Stimulated activated memory B cell treated with anti-CD40 and anti-IgM and Interleukin-4, amounts not matched to agents 10 μg/mL and 1 μg/mL and 100 μg/mL, for 72 hours (primary cell): ENCODE data around the gene TFPI.
"Not testable (repeated sequence)": the region's sequence is repeated elsewhere in the genome, so short reads cannot be mapped to it uniquely, and the experiment has no call there.

Experiments used
- ATAC-seq: fragments of 150-1000 bp; cut with Tn5 transposase; 2 replicates; pipeline ENCODE4 v1.10.0; 2021
- H3K27ac Mint-ChIP-seq: one replicate; pipeline ENCODE4 v1.8.0; 2022; ENCODE audit warnings: mild to moderate bottlenecking, mixed read lengths
- H3K27me3 Mint-ChIP-seq: one replicate; pipeline ENCODE4 v1.8.0; 2022; ENCODE audit warnings: mixed read lengths
- H3K36me3 Mint-ChIP-seq: one replicate; pipeline ENCODE4 v1.8.0; 2022; ENCODE audit warnings: mixed read lengths
- H3K4me1 Mint-ChIP-seq: one replicate; pipeline ENCODE4 v1.8.0; 2022; ENCODE audit warnings: mixed read lengths
- H3K4me3 Mint-ChIP-seq: one replicate; pipeline ENCODE4 v1.8.0; 2022; ENCODE audit warnings: mild to moderate bottlenecking, moderate library complexity, mixed read lengths
- H3K9me3 Mint-ChIP-seq: one replicate; pipeline ENCODE4 v1.8.0; 2022; ENCODE audit warnings: mixed read lengths

Gene TFPI

DNA sequence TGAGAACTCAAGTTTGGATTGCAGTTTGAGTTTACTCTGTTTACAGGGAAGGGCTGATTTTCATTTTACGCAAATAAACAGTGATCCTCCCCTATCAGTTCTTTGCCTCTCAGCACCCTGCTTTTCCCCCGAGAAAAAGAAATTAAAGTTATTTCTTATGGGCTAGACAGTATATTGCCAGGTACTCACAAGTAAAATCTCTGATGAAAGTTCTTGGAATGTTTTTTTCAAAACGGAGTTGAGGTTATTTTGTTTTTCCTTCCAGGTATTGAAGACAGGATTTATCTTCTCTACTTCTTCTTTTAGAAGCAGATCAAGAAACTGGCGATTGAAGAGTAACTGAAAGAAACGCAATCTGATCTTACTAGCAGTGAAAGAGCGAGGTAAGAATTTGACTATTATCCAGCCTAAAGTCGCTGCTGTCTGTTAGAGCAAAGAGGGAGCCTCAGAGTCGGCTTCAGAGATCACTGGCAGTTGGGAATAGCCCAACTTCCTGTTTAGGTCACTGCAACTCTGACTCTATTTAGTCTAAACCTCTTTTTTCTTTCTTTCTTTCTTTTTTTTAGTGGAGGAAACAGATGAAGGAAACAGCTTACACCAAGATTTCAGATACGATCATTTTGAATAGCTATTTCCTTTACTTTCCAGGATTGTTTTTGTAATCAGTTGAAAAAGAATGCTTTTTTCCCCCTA is at the start of gene TFPI:
Gene TFPI, minus strand, starts transcription at position 425 of the 693 bp plus-strand sequence. CDS start 50,667 bp downstream, outside the sequence.
- Mint-ChIP-seq H3K4me3 (no peak within 1 kb of the TSS), H3K36me3 (no peaks in the 10 kb centered on the region), H3K27me3 (no peaks in the 10 kb centered on the region), H3K27ac (no peak within 1 kb of the TSS), H3K4me1 (no peaks in the 10 kb centered on the region), H3K9me3 (no peaks in the 10 kb centered on the region)
- no peak for ATAC-seq

GRCh38 chr2:187594801-187595200 is 40.6 kb upstream of the TFPI start:
- no peak for ATAC-seq
- Mint-ChIP-seq H3K4me3 (no peak overlapping the region), H3K9me3 (peaks cover 3% of the 10 kb centered on the region)

DNA sequence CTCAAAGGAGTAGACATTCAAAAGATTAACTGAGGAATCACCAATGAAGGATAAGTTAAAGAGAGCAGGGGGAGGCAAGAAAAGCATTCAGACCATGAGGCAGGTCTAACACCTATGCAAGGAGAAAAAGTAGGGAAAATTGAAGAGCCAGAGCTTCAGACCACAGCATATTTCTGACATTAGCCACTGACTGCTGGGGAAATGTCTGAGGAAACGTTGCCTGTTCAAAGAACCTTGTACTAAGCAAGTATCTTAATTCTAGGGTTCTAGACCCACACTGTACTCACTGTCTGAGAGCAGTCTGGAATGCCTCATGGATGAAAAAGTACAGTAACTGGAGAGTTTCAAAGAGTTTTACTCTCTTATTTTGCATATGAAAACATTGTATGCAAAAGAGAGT is 39.5 kb upstream of the TFPI start:
- Mint-ChIP-seq H3K27ac (no peak overlapping the region), H3K4me3 (no peak overlapping the region), H3K4me1 (no peaks in the 10 kb centered on the region), H3K27me3 (no peaks in the 10 kb centered on the region), H3K36me3 (no peaks in the 10 kb centered on the region), H3K9me3 (peaks cover 3% of the 10 kb centered on the region)
- ATAC-seq = no peak

More at GRCh38 chr2:187594801-187595200, 40.6 kb upstream of the TFPI start:
- Mint-ChIP-seq H3K27me3 (no peaks in the 10 kb centered on the region), H3K4me1 (no peaks in the 10 kb centered on the region), H3K36me3 (no peaks in the 10 kb centered on the region), H3K27ac (no peak overlapping the region)

DNA sequence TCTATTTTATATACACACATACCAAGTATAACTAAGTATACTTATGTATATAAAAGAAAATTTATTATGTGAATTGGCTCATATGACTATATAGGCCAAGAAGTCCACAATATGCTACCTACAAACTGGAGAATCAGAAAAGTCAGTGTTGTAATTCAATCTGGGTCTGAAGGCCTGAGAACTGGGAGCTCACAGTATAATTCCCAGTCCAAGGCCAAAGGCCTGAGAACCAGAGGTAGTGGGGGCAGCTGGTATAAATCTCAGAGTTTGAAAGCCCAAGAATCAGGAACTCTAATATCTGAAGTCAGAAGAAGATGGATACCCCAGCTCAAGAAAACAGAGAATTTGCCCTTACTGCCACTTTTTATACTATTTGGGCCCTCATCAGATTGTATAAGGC is 38.9 kb upstream of the TFPI start:
- no peak for ATAC-seq
- Mint-ChIP-seq H3K4me3 (no peak overlapping the region), H3K36me3 (no peaks in the 10 kb centered on the region), H3K27me3 (no peaks in the 10 kb centered on the region), H3K27ac (no peak overlapping the region), H3K4me1 (no peaks in the 10 kb centered on the region), H3K9me3 (peaks cover 3% of the 10 kb centered on the region)

GRCh38 chr2:187590175-187590574 is 35.9 kb upstream of the TFPI start:
- H3K36me3 Mint-ChIP-seq = no peaks in the 10 kb centered on the region
- H3K9me3 Mint-ChIP-seq = peaks cover 3% of the 10 kb centered on the region
- no peak for ATAC-seq
- H3K4me3 Mint-ChIP-seq = no peak overlapping the region
- H3K4me1 Mint-ChIP-seq = no peaks in the 10 kb centered on the region
- no peaks in the 10 kb centered on the region for H3K27me3 Mint-ChIP-seq
- no peak overlapping the region for H3K27ac Mint-ChIP-seq

DNA sequence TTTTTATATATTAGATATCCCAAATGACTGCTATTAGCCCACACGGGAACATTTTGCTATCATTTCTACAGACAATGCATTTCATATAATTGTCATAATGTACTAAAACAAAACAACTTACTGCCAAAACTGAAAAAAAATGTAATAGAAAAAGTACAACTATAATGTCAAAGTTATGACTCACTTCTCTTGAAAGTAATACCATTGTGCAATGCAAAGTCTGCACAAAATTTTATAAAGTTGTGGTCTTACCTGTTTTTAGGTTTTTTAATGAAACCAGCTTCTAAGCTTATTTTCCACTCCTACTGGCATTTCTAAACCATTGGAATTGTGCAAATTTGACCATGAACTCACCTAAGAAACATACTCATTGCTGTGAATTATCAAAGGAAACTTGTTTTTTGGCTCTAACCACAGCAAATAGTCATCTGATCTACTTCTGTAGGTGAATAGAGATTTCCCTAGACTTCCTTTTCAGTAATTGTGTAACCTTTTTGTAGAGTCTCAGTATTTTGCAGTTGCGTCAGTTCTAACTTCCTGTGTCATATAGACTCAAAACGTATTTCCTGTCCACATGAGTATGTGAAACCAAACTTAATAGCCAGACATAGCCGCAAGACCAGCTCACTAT is 31.9 kb upstream of the TFPI start:
- Mint-ChIP-seq H3K27ac (no peak overlapping the region), H3K27me3 (no peaks in the 10 kb centered on the region), H3K9me3 (peaks cover 3% of the 10 kb centered on the region), H3K36me3 (no peaks in the 10 kb centered on the region), H3K4me3 (no peak overlapping the region), H3K4me1 (peaks cover 4% of the 10 kb centered on the region)
- ATAC-seq = no peak

DNA sequence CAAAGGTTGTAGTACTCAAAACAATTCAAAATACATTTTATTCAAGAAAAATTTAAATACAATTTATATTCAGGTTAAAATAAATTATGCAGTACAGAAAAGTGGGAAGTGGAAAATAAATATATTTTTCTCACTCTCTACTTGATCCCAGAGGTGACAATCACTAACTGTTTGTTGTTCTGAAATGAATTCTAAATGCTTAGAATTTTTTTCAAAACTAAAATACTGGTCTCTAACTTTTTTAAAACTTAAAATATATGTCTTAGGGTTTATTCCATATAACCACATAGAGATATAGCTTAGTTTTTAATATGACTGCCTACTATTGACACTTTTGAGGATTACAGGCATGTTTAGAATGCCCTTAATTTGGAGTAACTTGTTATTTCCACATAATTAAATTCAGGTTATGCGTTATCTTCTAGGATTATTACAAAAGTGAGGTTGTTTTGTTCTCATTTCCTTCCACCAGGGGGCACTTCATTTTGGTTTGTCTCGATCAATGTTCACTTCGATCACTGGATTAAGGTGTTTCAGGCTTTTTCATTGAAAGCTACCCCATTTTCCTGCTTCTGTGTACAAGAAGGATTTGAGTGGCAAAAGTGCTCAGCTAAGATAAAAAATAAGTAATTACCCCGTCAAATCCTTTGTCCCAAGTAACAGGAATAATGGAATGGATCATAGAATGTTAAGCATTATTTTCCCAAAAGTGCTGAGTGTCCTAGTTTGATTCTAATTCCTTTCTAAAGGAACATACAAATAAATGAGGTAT is 27.1 kb upstream of the TFPI start:
- no peaks in the 10 kb centered on the region for H3K27me3 Mint-ChIP-seq
- H3K4me1 Mint-ChIP-seq = peaks cover 4% of the 10 kb centered on the region
- no peak overlapping the region for H3K27ac Mint-ChIP-seq
- no peak for ATAC-seq
- no peaks in the 10 kb centered on the region for H3K36me3 Mint-ChIP-seq
- no peak overlapping the region for H3K4me3 Mint-ChIP-seq
- H3K9me3 Mint-ChIP-seq = no peaks in the 10 kb centered on the region

- Mint-ChIP-seq H3K9me3 (no peaks in the 10 kb centered on the region), H3K4me1 (peaks cover 4% of the 10 kb centered on the region), H3K36me3 (no peaks in the 10 kb centered on the region), H3K27ac (no peak overlapping the region), H3K27me3 (no peaks in the 10 kb centered on the region), H3K4me3 (no peak overlapping the region)
- no peak for ATAC-seq
Observed at GRCh38 chr2:187580462-187581124, 26.4 kb upstream of the TFPI start.

DNA sequence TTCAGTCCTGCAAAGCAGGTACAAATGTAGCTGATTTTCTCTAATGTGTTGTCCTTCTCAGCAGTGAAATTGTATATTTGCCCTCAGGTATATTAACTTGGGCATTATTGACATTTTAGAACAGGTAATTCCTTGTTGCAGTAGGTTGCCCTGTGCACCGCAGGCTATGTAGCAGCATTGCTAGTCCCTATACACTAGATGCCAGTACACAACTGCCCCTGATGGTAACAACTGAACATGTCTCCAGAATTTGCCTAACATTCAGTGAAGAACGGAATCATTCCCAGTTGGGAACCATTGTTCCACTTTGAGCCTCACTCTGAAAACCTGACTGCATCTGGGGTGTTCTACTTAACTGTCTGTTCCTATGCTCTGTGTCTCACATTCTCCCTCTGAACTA is 23.1 kb upstream of the TFPI start:
- no peaks in the 10 kb centered on the region for H3K27me3 Mint-ChIP-seq
- H3K36me3 Mint-ChIP-seq = no peaks in the 10 kb centered on the region
- no peak overlapping the region for H3K27ac Mint-ChIP-seq
- ATAC-seq = no peak
- peaks cover 3% of the 10 kb centered on the region for H3K9me3 Mint-ChIP-seq
- peaks cover 4% of the 10 kb centered on the region for H3K4me1 Mint-ChIP-seq
- H3K4me3 Mint-ChIP-seq = no peak overlapping the region

DNA sequence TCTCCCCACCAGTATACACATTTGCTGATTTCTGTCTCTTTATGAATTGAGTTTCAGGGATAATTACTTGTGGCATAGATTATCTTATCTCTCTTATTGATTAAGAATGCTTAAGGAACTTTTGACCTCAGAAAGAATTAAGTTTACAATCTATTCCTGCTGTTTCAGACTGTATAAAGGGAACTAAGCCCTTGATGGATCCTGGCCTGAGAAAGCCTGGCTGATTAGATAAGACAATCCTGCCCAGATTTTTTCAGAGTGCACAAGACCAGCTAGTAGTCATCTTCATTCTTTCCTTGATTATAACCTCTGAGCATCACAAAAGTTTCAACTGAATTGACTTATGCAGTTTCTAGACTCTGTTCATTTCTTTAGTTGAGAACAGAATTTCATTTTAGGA is 22.7 kb upstream of the TFPI start:
- Mint-ChIP-seq H3K27me3 (no peaks in the 10 kb centered on the region), H3K4me1 (peaks cover 4% of the 10 kb centered on the region), H3K4me3 (no peak overlapping the region), H3K9me3 (peaks cover 5% of the 10 kb centered on the region), H3K36me3 (no peaks in the 10 kb centered on the region), H3K27ac (no peak overlapping the region)
- no peak for ATAC-seq

DNA sequence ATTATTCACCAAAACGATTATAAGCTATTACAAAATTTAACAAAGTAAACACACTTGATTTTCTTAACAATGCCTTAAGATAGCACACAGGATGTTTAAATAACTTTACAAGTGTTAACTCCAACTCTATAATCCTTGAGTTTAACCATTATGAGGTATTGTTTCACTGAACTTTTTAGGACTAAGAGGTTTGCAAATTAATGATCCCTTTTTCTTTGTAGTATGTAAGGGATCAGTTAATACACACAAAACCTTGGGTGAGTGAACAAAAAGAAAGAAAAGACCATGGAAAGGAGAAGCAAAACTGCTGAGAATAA is 21.5 kb upstream of the TFPI start:
- Mint-ChIP-seq H3K9me3 (peaks cover 7% of the 10 kb centered on the region), H3K36me3 (no peaks in the 10 kb centered on the region), H3K4me1 (no peaks in the 10 kb centered on the region), H3K27me3 (no peaks in the 10 kb centered on the region), H3K4me3 (no peak overlapping the region), H3K27ac (no peak overlapping the region)
- ATAC-seq = no peak

DNA sequence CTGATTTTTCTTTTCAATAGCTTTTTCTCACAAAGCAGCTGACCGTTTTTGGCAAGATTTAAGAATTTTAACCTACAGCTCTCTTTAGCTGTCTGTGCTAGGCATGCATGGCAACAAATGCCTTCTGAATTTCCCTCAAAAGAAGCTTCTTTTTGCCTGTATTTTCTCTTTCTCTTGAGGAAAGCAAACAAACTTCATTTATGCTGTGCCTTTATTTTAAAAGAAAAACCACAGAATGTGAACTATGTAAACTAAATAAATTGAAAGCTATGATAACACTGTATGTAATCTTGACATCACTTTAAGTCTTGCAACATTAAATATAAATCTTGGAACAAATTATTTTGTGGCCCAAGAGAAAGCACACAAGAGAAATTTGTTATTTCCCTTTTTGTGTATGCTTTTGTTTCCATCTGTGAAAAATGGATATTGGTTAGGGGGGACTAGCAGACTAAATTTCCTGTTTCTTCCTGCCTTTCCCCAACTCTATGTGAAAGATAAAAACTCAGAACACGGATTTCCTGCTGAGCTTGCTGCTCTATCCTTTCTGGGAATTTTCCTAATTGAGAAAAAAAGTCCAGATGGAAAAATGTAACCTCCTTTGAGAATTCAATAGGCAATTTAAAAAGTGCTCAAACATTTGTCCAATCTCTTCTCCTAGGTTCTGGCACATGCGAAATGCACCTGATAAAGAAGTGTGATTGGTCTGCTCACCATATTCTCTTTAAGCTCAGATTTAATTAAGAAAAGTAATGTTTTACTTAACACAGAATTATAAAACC is 20.9 kb upstream of the TFPI start:
- Mint-ChIP-seq H3K4me1 (no peaks in the 10 kb centered on the region), H3K27ac (no peak overlapping the region), H3K36me3 (no peaks in the 10 kb centered on the region), H3K9me3 (peaks cover 7% of the 10 kb centered on the region), H3K27me3 (no peaks in the 10 kb centered on the region), H3K4me3 (no peak overlapping the region)
- ATAC-seq = no peak

- no peak for ATAC-seq
- H3K4me3 Mint-ChIP-seq = no peak overlapping the region
- peaks cover 7% of the 10 kb centered on the region for H3K9me3 Mint-ChIP-seq
- no peak overlapping the region for H3K27ac Mint-ChIP-seq
- no peaks in the 10 kb centered on the region for H3K4me1 Mint-ChIP-seq
- no peaks in the 10 kb centered on the region for H3K36me3 Mint-ChIP-seq
- no peaks in the 10 kb centered on the region for H3K27me3 Mint-ChIP-seq
Observed at GRCh38 chr2:187573722-187574121, 19.5 kb upstream of the TFPI start.

- H3K27me3 Mint-ChIP-seq, H3K27ac Mint-ChIP-seq, H3K9me3 Mint-ChIP-seq, H3K36me3 Mint-ChIP-seq, H3K4me1 Mint-ChIP-seq, H3K4me3 Mint-ChIP-seq, ATAC-seq: not testable (repeated sequence)
Observed at GRCh38 chr2:187571996-187572395, 17.8 kb upstream of the TFPI start.

DNA sequence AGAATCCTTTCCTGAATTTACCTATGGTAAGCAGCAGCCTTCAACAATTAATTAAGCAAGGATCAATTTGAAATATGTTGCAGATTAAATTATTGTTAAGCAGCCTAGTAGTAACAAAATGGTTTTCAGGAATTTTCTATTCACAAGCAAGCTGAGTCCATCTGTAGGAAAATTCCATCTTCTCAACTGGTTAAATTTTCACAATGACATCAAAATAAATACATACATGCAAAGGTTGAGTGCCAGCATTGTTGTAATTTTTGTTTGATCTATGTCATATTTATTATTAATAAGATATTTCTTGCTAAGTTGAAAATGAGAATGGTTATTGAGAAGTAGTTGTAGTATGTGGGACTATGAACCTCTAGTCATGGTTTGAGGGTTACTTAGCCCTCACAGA is 15.3 kb upstream of the TFPI start:
- no peak overlapping the region for H3K27ac Mint-ChIP-seq
- no peaks in the 10 kb centered on the region for H3K4me1 Mint-ChIP-seq
- peaks cover 10% of the 10 kb centered on the region for H3K9me3 Mint-ChIP-seq
- no peak overlapping the region for H3K4me3 Mint-ChIP-seq
- no peaks in the 10 kb centered on the region for H3K36me3 Mint-ChIP-seq
- H3K27me3 Mint-ChIP-seq = no peaks in the 10 kb centered on the region
- no peak for ATAC-seq
